GM12891 (cell line): ENCODE measurements around the gene BANK1.

Experiments used
- POLR2A ChIP-seq: IDR thresholded peaks from 2 replicates; pipeline ENCODE4 v1.6.1; 2011; ENCODE audit warnings: low read depth, low read length, control low read depth
- POLR2AphosphoS5 ChIP-seq: IDR thresholded peaks from 2 replicates; pipeline ENCODE4 v1.6.1; 2011; ENCODE audit warnings: low read depth, low read length, control low read depth
- POU2F2 ChIP-seq: IDR thresholded peaks from 2 replicates; pipeline ENCODE4 v1.6.1; 2011; ENCODE audit warnings: low read depth, mild to moderate bottlenecking, control low read depth, low read length, moderate library complexity
- SPI1 ChIP-seq: IDR thresholded peaks from 2 replicates; pipeline ENCODE4 v1.6.1; 2011; ENCODE audit warnings: low read depth, low read length, control low read depth
- TAF1 ChIP-seq: IDR thresholded peaks from 2 replicates; pipeline ENCODE4 v1.6.1; 2011; ENCODE audit warnings: low read depth, low read length, control low read depth

DNA sequence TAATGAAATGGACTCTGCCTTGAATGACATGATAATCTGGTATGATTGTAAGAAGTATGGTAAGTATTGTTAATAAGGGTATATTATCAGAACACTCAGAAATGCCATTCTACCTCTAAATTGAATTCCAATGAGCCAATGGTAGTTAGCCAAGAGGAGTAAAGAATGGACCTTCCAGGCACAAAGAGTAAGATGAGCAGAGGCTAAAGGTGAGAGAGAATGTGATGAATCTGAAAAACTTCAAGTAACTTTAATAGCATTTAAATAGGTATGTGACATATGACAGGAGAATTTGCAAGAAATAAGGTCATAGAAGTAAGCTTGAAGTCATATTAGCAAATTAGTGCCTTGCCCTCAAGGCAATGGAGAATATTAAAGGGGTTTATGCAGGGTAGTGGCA lies 152.4 kb downstream of the BANK1 start:
- TF ChIP-seq POLR2AphosphoS5 (no peak), POLR2A (no peak), TAF1 (no peak), POU2F2 (no peak), SPI1 (no peak)
